ENCODE results near the gene LTBP1.
"Not testable (repeated sequence)": the region's sequence is repeated elsewhere in the genome, so short reads cannot be mapped to it uniquely, and the experiment has no call there.

- TF ChIP-seq CTCF (conservative IDR thresholded peaks at IDR 0.05; ENCODE audit: low read depth, low read length); EZH2 (IDR thresholded peaks at IDR 0.05; ENCODE audit: borderline replicate concordance, low read depth, low read length, poor library complexity, severe bottlenecking): not testable (repeated sequence)
Measured at GRCh38 chr2:33442052-33442451, 495.3 kb downstream of the LTBP1 start.
